T47D (cell line): ENCODE data around the gene ABHD4.
"Not testable (repeated sequence)": the region's sequence is repeated elsewhere in the genome, so short reads cannot be mapped to it uniquely, and the experiment has no call there.

Source experiments
- DNase-seq, 2 experiments: peaks; one replicate each; pipeline versions ENCODE4 v3.0.0 to v3.0.0-alpha.2; 2011 to 2012; ENCODE audit warnings: low read depth in 1 of 2, low spot score in 1 of 2
- JUND ChIP-seq: IDR thresholded peaks from 2 replicates; pipeline ENCODE4 v1.6.1; 2012; ENCODE audit warnings: low read depth
- in situ Hi-C: cut with HindIII; loops from 2 replicates; pipeline ENCODE4 v1.10.0; 2016; ENCODE audit warnings: low sequenced_read_pairs, low pct_unique_long_range_greater_than_20kb

ABHD4 gene

DNA sequence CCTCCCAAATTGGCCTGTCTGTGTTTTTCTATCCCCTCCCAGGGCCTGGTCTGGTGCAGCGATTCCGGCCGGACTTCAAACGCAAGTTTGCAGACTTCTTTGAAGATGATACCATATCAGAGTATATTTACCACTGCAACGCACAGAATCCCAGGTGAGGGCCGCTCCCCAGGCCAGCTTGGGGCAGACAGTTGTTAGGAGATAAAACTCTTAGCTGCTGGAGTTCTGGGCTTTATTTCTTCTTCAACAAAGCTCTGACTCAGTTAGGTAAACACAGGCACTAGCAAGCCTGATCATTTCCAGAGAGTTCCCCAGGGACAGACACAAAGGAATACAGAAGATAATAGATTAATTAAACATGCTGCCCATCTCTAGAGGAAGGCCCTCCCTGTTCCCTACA is 8.3 kb downstream of the ABHD4 start:
- in situ Hi-C loops: no loop called here
- no peak for TF ChIP-seq JUND
- DNase-seq: no peak

DNA sequence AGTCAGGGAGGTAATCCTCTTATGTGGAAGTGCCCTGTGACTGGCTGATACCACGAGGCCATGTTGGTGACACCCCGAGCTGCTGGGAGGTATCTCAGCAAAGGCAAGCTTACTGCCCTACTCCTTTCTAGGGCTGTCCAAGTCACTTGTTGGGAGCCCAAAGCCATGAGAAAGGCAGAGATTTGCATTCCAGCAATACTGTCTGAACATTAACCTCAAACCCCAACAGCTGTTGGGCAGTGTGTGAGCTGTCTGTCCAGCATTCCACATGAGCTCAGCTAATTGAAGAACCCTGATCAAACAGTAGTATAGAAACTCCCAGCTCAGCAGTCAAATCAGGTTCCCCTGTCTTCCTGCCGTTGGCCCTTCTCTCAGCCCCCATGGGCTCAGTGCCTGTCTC is 9.2 kb downstream of the ABHD4 start:
- no peak for TF ChIP-seq JUND
- DNase-seq: no peak
- in situ Hi-C loops: no loop called here

DNA sequence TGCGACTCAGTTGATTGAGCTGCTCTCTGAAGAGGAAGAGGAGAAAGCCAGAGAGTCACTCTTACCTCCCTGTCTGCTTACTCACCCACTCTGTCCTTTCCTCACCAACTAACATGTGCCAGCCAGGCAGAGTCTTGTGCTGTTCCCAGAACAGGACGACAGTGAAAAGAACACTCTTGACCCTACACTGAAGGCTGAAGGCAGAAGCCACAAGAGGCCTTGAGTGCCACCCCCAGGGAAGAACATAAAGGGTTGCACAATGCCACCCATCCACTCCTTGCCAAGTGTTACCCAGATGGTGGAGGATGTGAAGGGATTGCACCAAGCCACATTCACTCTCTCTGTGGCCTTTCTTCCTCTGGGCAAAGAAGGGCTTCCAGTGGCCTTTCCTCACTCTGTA is 12.8 kb downstream of the ABHD4 start:
- no peak for TF ChIP-seq JUND
- no peak for DNase-seq
- in situ Hi-C loops: no loop called here

DNA sequence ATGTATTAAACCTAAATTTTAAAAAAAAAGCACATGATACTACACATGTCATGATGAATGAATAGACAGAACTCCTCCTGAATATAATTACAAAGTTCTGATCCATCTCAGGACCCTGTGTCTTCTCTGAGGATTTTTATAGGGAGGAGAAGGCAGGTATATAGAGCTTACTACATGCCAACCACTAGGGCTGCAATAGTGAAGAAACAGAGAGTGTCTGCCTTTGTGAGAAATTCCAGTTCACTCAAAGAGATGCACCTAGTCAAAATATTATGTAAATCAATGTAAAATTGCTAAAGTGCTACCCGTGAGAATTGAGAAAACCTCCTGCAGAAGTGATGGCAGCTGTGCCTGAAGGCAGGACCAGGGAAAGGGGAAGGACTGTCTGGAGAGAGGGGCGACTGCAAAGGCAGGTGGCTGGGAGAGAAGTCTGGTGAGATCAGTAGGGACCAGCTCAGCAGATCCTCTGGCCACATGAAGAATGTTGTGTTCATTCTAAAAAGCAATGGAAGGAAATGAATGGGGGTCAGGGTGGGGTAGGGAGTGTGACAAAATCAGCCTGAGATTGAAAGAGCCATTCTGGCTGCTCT is 15.1 kb downstream of the ABHD4 start:
- TF ChIP-seq JUND: no peak
- in situ Hi-C loops: no loop called here
- DNase-seq: peak in 1 of 2 experiments; percentile 14

DNA sequence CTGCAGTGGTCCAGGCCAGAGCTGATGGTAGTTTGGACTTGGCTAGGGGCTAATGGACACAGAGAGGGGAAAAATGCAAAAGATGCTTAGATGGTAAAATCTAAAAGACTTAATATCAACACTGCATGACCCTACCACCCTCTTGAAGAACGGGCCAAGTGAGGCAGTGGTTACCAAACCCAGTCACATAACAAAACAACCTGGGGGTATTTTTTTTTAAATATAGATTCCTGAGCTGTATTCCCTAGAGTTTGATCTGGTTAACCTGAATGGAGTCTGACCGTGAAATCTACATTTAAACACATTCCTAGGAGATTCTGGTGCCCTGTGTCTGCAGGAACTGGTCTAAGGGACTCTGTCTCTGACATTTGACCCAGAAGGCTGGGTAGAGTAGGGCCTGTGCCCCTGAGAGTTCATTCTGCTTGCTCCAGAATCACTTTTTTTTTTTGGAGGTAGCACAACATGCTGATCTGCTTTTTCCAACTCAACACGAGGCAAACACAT is 15.7 kb downstream of the ABHD4 start:
- no peak for DNase-seq
- TF ChIP-seq JUND: no peak
- in situ Hi-C loops: no loop called here

GRCh38 chr14:22614240-22614799 is 16.2 kb downstream of the ABHD4 start:
- in situ Hi-C loops: no loop called here
- DNase-seq: peak in 1 of 2 experiments; percentile 70
- no peak for TF ChIP-seq JUND

DNA sequence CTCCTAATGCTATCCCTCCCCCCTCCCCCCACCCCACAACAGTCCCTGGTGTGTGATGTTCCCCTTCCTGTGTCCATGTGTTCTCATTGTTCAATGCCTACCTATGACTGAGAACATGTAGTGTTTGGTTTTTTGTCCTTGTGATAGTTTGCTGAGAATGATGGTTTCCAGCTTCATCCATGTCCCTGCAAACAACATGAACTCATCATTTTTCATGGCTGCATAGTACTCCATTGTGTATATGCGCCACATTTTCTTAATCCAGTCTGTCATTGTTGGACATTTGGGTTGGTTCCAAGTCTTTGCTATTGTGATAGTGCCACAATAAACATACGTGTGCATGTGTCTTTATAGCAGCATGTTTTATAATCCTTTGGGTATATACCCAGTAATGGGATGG is 17.7 kb downstream of the ABHD4 start:
- in situ Hi-C loops, DNase-seq: not testable (repeated sequence)

GRCh38 chr14:22622255-22622654 is 24.2 kb downstream of the ABHD4 start:
- no peak for TF ChIP-seq JUND
- no peak for DNase-seq
- in situ Hi-C loops: no loop called here

GRCh38 chr14:22623047-22623446 is 24.9 kb downstream of the ABHD4 start:
- TF ChIP-seq JUND: no peak
- in situ Hi-C loops: no loop called here
- no peak for DNase-seq

GRCh38 chr14:22626590-22626989 is 28.5 kb downstream of the ABHD4 start:
- no peak for DNase-seq
- TF ChIP-seq JUND: no peak
- in situ Hi-C loops: no loop called here

DNA sequence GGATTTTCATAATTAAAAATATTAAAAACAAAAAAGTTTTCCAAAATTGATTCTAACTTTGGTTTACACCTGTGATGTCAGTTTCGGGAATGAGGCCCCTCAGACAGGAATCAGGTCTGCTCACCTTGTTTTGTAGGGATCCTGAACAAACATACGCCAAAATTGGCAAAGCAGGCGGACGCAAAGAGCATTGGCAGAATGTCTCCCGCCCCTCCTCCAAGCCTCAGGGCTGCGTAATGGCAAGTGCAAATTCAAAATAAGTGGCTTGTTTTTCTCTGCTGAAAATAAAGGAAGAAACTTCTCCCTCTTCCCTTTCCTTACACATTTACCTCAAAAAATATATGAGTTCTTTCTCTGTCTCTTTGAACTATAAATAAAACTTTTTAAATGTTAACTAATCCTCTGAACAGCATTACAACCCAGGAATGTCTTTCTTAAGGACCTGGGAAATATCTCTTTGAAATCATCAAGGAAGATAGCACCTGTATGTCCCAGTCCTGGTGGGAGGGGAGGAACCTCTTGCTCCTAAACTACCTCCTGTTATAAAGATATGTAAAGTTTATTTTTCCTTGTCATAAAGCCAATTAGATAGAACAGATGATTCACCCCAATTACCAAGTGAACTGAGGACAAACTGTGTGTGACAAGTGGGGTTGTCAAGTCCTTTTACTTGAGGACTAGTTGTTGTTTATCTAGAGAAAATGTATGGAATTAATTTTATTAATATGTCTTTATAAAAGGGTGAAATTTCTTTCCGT is 29.6 kb downstream of the ABHD4 start:
- in situ Hi-C loops: no loop called here
- no peak for TF ChIP-seq JUND
- no peak for DNase-seq

DNA sequence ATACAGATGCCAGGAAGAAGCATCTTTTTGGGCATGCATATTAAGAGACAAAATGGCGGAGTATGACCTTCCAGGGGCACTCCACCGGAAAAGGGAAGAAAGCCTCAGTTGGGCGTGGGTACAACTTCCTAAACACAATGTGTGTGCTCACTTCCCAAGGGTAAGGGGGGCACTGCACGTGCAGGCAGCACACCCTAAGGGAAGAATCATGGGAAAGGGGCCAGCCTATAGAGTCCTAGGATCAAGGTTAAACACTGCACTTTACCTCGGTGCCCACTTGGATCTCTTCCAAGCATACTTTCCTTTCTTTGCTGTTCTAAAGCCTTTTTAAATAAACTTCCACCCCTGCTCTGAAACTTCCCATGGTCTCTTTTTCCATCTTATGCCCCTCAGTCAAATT is 31.3 kb downstream of the ABHD4 start:
- in situ Hi-C loops: no loop called here
- TF ChIP-seq JUND: no peak

DNA sequence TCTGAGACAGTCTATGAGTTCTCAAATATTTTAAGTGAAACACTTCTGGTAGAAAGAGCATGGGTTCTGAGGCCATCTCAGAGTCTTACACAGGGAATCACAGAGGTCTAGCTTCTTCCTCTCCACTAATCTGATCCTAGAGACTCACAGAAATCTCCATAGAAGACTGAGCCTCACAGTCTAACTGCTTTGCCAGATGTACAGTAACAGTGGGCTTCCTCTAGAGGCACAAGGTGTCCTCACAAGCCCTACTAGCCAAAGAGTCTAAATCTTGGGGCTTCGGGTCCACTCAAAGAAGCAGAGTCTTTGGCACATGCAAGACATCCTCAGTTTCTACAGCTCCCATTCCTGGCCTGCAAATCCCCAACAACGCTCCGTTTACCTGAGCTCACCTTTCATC is 32.0 kb downstream of the ABHD4 start:
- in situ Hi-C loops: no loop called here
- no peak for DNase-seq
- no peak for TF ChIP-seq JUND

More for the DNA sequence above, 31.3 kb downstream of the ABHD4 start:
- no peak for DNase-seq
